Effector CD4-positive, alpha-beta T cell (primary cell): Measurements from ENCODE around the gene ODC1.
"Not testable (repeated sequence)": the region's sequence is repeated elsewhere in the genome, so short reads cannot be mapped to it uniquely, and the experiment has no call there.

Experiments
- DNase-seq: peaks from one replicate; pipeline ENCODE4 v3.0.0-alpha.2; 2020

ODC1 gene

DNA sequence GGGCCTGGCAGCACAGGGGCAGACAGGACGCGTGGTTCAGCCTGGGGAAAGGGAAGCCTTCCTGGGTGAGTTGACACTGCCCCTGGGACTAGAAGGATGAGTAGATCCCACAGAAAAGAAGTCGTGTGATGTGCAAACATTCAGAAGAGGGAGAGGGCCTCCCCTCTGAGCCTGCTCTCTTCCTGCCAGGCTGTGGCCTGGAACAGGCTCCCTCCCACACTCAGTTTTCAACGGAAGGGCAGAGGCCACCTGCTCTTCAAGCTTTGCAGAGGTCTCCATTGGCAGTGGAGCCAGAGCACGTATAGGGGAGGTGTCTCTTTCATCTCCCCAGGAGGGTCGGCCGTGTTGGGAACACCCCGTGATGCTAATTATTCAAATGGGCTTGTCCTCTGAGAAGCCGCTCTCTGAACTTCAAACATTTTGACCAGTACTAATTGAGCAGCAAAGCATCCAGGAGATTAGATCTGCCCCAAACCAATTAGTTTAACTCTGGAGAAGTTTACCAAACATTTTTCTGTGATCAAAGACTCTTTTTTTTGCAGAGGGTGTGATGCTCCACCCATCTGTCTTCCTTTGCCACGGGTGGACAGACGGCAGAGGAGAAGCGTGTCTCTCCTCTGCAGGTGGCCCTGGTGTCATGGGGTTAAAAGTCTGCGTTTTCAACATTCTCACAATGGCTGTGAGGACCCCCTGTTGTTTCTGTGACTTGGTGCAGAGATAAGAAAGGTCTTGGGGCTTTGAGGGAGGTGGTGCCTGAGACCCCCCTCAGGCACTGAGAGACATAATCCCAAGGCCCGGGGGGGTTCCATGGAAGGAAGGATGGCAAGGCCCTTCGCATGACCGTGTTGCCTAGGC lies 29.5 kb upstream of the ODC1 start:
- no peak for DNase-seq

DNA sequence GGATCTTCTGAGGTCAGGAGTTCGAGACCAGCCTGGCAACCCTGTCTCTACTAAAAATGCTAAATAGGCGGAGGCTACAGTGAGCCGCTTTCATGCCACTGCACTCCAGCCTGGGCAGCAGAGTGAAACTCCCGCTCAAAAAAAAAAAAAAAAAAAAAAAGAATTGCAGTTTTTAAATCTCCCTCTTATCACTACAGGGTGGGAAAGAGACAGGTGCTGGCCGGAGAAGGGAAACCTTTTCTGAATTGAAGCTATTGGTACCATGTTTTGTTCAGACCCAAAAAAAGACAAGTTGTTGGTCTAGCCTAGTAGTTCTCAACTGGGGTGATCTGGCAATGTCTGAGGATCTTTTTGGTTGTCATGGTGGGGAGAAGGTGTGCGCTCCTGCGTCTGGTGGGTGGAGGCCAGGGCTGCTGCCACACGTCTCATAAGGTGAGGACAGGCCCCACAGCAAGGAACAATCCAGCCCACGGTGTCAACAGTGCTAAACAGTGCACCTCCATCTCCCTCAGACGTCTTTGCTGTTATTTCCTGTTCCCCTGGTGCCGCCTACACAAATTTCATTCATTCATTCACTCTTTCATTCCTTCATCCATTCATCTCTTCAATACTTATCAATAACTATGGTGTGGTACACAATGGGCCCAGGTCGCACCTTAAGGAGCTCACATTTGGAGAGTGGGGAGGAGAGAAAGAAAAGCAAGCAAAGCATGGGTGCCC lies 28.8 kb upstream of the ODC1 start:
- no peak for DNase-seq

DNA sequence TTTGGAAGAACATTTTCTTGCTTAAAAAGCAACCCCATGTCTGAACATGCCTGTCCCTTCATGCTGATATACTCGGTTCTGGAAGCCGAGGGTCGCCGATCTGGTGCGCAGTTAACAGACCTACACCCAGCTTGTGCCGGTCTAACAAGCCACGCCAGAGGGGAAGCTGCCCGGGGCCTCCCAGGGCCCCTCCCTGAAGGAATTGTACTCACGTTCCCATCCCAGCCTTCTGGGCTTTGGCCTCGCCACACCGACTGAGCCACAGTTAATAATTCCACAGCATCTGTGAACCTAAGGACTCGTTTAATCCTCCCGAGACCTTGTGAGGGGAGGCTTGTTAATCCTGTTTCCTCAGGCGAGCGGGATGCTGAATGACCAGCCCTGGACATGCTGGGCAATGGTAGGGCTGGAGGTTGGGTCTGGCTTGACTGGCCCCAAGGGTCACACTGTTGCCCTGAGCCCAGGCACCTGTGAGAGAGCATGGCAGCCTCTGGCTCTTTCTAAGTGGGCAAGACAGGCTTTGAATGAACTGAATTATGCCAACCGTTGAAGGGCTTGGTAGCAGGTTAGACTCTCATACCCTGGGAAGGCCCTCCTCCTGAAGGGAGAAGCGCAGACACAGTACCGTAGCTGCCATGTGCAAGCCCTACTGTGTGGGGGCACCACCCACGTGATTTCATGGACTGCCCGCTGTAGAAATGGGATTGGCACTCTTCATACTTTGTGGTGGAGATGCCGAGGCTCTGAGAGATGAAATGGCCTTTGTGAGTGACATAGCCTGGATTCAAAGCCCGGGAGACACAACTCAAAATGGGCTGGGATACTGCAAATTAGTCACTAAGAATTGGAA lies 27.9 kb upstream of the ODC1 start:
- no peak for DNase-seq

DNA sequence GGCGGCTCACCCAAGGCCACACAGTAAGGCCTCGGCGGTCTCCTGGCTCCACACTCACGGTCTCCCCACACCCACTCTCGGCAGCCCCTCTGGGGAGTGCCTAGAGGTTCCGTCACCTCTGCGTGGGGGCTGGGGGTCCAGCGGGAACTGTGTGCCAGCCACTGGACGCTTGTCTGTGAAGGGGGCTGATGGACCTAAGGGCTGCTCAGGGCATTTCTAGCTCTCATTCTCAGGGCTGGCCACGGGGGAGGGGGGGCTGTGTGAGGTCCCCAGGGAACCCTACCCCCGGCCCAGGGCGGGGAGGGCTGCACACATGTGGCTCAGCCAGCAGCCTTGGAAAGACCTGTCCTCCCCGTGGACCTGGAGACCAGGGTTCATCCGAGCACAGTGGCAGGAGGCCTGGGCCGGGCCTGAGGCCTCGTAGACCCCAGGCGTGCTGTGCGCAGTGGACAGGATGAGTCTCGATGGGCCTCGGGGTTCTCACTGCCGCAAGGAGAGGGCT lies 27.1 kb upstream of the ODC1 start:
- DNase-seq, result no peak

DNA sequence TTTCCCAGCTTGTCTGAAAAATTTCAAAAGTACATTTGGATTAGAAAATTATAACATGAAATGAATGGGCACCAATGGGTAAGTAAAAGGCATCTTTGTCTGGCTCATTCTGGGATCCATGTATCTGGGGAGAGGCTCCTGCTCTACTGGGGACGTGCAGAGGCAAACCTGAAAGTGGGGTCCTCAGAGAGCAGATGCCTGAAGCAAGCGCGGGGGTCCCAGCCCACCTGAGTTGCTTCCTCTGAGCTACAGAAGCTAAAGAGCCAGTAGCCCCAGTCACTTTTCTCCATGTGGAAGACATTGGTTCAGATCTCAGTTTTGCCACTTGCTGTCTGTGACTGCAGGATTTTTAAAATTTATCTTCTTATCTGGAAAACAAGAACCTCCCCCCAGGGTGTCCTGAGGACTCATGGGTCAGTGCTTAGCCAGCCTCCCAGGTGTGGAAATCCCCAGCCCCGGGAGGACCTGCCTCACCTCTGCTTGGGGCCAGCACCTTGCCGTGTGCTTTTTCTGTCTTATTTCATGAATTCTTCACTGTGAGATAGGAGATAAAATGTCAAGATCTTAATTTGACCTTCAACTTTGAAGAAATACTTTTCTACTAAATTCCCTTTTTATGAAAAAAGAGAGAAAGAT lies 25.1 kb upstream of the ODC1 start:
- DNase-seq, result no peak

DNA sequence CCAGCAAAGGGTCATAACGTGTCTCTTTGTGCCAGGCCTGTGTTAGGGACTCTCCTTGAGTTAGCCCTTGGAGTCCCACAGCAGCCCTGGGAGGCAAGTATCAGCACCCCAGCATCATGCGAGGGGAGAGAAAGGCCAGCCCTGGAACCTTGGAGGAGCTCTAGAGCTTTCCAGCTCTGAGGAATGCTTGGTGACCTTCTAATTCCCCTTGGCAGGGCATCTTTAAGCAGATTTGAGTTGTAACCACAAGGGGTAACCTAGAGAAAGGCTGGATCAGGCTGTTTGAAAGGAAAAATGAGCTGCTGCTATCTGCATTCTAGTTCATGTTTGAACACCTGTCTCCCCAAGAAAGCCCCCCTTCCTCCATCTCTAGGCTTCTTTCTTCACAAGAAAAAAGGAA lies 23.8 kb upstream of the ODC1 start:
- DNase-seq, result no peak

DNA sequence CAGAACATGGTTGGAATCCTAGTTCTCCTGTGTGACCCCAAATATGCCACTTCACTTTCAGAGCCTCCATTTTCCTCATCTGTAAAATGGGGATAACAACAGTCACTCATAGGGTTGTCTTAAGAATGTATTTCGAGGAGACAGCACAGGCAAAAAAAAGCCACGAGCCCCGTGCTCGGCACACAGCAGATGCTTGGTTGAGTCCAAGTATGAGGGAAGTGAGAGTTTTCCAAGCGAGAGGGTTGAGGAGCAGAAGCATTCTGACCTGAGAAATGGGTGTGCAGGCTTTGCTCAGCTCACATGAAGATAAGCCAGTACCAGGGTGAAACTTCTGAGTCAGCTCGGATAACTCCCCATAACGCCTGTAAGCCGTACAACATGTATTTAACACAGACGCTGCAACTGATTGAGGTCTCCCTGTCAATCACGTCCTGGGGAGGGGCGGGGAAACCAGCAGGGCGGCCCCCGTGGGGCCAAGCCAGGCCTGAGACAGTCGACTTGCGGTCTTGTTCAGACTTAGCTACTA lies 23.0 kb upstream of the ODC1 start:
- no peak for DNase-seq

DNA sequence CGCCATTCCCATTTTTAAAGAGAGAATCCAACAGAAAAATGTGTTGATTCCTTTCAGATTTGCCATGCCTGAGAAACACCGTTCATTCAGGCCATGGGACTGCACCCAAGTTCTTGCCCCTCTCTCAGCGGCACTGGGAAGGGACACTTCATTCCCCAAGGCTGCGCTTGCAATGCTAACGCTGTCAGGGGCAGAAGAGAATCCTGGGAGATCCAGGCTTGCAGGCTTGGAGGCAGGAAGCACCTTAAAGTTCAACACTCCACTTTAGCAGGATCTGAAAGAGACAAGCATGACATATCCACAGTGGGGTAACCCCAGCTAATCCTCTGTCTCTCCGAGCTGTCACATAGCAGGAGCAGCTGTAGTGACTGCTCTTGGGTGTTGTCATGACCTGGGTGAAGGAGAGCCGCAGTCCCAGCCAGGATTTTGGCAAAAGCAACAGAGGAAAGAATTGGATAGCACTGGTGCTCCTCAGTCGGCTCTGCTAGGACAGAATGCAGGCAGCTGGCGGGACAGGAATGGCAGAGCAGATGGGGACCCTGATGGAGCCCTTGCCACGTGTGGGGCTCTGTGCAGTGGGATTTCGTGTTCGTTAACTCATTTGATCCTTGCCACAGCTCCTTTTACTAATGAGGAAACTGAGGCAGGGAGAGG lies 22.0 kb upstream of the ODC1 start:
- DNase-seq, result no peak

DNA sequence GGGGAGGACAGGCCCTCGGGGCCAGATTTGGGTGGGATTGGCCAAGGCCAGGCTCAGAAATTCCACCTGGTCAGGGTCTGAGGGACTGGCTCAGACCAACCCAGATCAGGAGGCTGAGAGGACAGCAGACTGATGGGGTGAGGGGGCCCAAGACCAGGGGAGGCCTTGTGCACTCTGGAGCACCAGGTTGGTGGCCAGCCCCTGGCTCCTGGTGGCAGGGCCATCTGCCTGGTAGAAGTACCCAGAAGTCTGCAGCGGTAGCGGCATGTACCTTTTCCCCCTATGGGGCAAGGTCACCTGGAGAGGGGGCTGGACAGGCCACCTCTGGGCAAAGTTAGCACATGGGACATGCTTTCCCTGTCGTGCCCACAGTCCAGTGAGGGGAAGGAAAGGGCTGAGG lies 21.2 kb upstream of the ODC1 start:
- no peak for DNase-seq

DNA sequence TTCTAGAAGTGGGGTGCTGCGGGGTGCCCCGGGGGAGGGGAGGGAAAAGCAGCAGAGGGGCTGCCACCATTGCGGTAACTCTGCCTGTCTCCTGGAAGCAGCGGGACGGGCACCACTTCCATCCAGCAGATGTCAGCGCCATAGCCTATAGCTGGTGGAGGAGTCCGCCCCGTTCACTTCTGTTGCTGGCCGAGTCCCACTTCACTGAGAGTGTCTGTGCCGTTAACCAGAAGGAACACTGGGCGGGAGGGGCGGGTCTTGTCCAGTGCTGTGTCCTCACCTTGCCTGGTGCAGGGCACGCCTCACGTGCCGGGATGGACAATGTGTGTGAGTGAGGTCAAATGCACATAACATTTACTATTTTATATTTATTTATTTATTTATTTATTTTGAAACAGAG lies 19.3 kb upstream of the ODC1 start:
- DNase-seq, result no peak

DNA sequence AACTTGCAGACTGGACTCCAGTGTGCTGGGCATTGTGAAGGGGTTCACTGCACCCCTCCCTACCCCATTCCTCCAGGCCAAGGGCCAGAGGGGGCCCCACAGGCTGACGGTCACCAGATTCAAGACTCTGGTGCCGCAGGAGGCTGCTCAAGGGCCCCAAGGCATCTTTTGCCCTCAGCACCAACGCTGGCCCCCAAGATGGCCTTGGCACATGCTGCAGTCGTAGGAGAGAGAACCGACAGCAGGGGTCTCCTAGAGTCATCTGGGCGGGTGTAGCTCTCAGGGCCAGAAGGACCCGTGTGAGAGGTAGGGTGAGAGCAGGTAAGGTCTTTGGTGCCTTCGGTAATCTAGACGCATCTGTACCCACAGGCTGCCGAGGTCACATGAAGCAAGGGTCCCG lies 18.7 kb upstream of the ODC1 start:
- DNase-seq, result no peak

DNA sequence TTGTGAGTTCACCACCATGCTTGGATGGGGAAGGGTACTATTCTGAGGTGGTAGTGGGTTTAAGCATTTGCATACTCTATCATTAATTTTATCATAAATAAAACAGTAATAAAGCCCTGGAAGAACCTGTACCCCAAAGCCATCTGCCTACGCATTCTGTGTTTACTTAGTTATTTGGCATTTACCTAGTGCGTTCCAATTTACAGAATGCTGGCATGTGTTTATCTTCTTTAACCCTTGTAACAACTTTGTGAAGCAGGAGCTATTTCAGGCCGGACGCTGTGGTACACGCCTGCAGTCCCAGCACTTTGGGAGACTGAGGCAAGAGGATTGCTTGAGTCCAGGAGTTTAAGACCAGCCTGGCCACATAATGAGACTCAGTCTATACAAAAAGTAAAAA lies 17.8 kb upstream of the ODC1 start:
- no peak for DNase-seq

DNA sequence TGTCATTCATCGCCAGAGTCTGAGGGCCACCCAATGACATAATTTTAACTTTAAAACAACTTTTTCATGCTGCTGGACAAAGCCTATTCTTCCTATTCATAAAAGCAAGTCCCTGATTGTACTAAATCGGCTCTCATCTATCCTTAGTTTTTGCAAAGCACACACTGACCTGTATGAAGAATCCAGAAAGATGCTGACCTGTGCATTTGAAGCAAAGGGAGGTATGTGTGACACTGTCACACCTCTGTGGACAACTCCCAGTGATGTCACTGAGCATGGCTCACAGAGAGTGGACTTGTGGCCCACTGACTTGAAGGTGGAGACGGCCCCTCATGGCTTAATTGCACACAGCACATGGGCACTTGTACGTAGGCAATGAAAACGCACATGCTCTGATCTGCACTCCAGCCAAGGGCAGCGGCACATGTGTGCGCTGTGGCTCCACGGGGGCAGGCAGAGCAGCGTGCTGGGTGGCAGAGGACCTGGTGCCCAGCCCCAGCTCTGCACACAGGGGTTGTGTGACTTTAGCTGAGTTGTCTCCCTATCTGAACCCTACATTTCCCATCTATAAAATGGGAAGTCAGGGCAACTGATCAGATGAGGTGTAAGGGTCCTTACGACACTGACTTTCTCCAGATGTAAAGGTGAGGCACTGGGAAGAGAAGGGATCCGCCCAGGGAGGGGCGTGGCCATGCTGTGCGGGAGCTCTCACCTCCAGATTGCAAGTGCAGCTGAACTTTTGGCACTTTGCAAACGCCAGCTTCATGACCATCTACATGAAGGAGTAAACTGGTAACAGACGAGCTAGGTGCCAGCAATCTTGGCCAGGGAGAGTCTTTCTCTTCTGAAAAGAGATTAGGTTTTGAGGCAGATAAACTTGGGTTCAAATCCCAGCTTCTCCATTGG lies 14.3 kb upstream of the ODC1 start:
- DNase-seq, result no peak

DNA sequence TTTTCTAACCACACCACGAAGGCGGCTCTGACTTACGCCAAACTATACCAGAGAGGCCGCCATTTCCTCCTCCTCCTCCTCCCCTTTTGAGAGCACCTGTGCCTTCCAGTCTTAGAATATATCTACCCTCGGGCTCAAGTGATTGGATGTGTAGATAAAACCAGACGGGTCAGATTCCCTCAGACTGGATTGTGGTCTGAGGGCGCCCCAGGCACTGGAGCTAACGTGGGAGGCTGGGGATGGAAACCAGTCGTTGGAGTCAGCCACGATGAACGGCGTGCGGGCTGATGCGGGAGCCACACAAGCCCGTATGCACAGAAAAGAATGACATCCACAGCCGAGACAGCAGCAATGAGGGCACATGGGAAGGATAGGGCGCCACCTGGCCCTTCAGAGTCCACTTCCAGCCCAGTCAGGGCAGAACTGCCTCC lies 12.3 kb upstream of the ODC1 start:
- no peak for DNase-seq

DNA sequence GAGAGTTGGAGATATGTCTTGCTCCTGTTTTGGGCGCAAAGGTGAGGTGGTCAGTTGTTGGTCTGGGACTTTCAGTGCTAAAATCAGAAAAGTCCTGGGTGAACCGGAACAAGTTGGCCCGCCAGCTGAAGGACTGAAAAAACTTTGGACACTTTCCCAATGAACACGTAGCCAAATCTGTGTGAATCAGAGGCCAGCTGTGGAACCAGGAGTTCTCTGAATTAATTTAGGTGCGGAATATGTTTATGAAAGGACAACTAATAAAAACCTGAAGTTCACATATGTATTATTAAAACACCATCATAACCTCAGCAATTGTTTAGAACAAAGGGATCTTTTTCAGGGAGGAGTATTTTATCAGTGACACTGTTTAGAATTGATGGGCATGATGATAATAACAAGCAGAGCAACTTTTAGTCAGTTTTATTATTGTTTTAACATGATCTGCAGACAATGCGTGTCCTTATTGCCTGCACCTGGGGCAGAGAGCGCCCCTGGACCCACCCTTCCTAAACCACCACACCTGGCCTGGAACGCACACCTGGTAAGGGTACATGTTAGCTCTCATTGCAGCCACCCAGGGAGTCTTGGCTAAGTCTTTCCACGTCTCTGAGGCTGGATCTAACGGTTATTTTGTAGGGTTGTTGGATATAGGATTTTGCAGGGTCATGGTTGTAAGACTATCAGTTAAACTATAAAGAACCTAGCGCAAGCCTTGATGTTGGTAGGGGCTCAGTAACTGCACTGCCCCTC lies 9.9 kb upstream of the ODC1 start:
- no peak for DNase-seq

DNA sequence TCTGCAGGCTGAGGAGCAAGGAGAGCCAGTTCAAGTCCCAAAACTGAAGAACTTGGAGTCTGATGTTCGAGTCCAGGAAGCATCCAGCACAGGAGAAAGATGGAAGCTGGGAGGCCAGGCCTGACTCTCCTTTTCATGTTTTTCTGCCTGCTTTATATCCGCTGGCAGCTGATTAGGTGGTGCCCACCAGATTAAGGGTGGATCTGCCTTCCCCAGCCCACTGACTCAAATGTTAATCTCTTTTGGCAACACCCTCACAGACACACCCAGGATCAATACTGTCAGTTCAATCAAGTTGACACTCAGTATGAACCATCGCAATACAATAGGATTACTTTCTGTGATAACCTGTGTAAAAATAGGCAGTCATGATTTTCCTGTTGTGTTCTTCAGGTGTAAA lies 9.1 kb upstream of the ODC1 start:
- DNase-seq, result not testable (repeated sequence)

DNA sequence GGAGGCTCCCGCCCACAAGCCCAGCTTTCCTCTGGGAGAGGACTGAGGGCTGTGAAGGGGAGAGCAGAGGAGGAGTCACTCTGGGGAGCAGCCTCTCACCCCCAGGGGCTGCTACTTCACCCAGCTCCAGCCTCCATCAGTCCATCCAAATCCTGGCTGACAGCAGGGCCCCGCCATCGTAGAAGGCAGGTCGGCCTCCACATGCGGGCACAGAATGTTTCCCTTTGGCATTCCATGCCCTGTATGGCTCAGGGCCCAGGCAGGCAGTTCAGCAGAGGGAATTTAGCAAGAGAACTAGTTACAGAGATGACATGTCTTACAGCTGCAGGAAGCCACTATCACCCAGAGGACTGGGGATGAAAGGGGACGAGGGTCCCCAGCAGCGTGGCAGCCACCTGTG lies 6.4 kb upstream of the ODC1 start:
- no peak for DNase-seq

DNA sequence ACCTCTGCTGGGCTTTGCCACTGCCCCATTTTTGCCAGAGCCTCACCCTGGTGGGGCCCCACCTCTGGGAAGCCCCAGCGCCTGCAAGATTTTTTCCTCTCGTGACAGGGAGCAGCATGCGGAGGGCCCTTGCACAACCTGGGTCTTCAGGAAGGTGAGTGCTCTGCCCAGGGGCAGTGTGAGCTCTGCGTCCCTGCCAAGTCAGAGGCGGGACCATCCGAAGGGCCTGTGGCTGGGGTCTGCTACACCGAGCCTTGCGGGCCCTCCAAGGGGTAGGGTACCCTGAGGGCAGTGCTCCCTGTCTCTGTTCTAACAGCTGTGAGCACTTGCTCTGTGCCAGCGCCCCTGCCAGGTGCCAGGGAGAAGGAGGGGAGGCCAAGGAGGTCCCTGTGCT lies 5.8 kb upstream of the ODC1 start:
- DNase-seq, result no peak

DNA sequence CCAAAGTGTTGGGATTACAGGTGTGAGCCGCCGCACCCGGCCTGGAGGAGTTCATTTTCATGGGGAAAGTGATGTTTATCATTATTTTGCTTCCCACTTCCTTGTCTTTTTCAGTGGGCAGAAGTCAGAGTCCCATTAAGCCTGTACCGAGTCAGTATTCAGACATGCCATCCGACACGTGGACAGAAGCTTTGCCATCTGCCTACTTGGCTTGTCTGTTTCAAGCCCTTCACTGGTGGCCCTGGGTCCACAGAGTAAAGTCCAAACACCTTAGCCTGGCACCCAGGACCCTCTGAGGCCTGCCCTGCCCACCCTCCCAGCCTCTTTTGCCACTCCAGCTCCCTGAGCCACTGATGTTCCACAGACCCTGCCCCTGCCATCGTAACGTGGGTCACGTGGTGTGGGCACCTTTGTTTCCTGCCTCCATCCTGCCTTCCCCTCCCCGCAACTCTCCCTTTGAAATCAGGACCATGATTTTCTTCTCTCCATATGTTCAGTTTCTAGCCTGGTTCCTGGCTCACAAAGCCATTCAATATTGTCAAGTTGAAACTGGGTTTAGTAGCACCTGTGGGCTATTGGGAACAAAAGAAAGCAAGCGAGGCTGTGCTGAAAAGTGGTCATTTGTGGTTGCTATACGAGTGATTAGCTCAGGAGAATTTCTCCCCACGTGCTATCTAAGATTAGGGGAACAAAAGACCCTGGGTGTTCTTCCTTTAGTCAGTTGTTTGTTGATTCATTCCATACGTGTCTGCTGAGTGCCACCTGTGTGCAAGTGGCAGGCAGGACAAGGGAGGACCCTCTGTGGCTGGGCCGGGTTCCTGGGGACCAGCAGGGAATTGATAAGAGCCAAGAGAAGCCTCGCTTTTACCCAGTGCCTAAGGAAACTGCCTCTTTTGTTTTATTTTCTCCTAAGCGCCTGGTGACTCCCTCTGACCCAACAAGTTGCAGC lies 5.1 kb upstream of the ODC1 start:
- no peak for DNase-seq
